Chondrocyte (in vitro differentiated cells): ENCODE data around the gene ARHGAP15. TPM values are rescaled to one million over a fixed set of nuclear protein-coding genes. Genes with fewer than 3 reads are reported as not detected.

Experiments
- DNase-seq: peaks from one replicate; pipeline ENCODE4 v3.0.0; 2021; ENCODE audit warnings: mixed read lengths, low spot score
- H3K27ac Mint-ChIP-seq: one replicate; pipeline ENCODE4 v1.8.0; 2021; ENCODE audit warnings: mild to moderate bottlenecking, moderate library complexity, mixed read lengths; ENCODE audit not compliant: unreplicated experiment
- H3K27me3 Mint-ChIP-seq: 2 replicates; pipeline ENCODE4 v1.8.0; 2021; ENCODE audit warnings: low read depth, mixed read lengths
- H3K36me3 Mint-ChIP-seq: 2 replicates; pipeline ENCODE4 v1.8.0; 2021; ENCODE audit warnings: low read depth, mixed read lengths
- H3K4me1 Mint-ChIP-seq: 2 replicates; pipeline ENCODE4 v1.8.0; 2021; ENCODE audit warnings: low read depth, mild to moderate bottlenecking, mixed read lengths
- H3K4me3 Mint-ChIP-seq: one replicate; pipeline ENCODE4 v1.8.0; 2021; ENCODE audit warnings: mild to moderate bottlenecking, moderate library complexity, mixed read lengths; ENCODE audit not compliant: unreplicated experiment
- H3K9me3 Mint-ChIP-seq: 2 replicates; pipeline ENCODE4 v1.8.0; 2021; ENCODE audit warnings: low read depth, mixed read lengths
- total RNA-seq: library from RNA; stranded (reverse); gene quantifications from 3 replicates; pipeline ENCODE4 v1.2.1, GENCODE V29; 2021
- TF ChIP-seq, protein P1 (sequence below): fragments of 200-600 bp; sonication (generic); IDR thresholded peaks from 2 replicates; pipeline ENCODE4 v1.5.0; 2021; ENCODE audit warnings: antibody characterized with exemption, mild to moderate bottlenecking, moderate library complexity

ARHGAP15 gene
- total RNA-seq, 1 donor from 2014 or later: 0.42 TPM

DNA sequence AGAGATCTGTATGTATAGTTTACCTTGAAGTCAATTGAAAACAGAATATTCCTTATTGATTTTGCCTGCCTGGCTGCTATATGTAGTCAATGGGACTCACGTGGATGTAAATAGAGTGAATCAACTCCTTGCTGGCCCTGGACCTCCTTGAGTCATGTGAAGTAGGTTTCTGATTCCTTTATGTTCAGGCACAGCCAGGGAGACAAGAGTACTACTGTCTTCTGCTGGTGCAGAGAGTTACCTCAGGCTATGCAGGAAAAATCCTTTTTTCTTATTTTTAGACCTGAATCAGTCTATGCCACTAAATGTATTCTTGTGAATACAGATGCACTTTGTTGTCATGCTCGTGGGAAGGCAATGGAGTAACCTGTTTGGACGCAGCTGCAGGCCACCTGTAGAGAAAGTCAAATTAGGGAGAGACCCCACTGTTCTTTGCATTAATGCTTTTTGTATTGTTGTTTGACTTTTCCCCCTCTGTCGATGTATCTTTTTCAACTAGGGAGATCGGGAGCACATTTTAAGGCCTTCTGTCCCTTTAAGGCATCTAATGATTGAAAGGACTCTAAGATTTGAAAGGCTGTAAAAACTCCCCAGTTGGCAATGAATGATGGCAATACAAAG is 473.9 kb downstream of the ARHGAP15 start:
- Mint-ChIP-seq H3K4me3 (no peak overlapping the region), H3K27ac (no peak overlapping the region), H3K4me1 (peaks cover 37% of the 10 kb centered on the region)

DNA sequence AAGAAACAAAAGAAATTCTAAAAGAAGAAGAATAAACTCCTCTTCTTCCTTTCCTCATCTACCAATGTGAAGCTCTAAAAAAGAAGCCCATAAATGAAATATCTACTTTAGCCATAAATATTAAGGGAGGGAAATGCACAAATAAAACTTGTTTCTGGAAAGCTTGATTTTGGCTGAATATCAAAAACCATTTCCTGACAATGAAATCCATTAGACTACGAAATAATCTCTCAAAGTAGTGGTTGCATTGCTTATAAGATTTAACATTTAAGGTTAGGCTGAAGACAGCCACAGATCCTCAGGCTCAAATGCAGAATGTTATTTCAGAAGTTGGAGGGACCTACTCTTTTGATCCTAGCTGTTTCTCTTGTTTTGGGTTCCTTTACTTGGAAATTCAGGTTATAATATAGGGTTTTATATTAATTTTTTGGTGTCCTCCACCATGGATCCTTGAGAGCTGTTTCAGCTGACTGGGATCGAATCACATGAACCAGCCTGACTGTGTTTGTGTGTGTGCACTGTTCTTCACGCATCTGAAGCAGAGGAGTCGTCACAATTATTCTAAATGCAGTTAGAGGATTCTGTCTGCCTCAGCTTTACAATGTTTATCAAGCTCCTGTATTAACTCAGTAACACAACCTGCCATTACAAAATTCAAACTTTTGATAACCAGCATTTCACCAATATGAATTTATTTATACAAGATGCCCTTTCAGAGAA is 474.8 kb downstream of the ARHGAP15 start:
- no peaks in the 10 kb centered on the region for H3K36me3 Mint-ChIP-seq
- no peaks in the 10 kb centered on the region for H3K9me3 Mint-ChIP-seq
- DNase-seq: no peak
- H3K27me3 Mint-ChIP-seq: no peaks in the 10 kb centered on the region
- no peak overlapping the region for H3K4me3 Mint-ChIP-seq
- peaks cover 37% of the 10 kb centered on the region for H3K4me1 Mint-ChIP-seq
- no peak overlapping the region for H3K27ac Mint-ChIP-seq
- TF ChIP-seq, protein P1, sequence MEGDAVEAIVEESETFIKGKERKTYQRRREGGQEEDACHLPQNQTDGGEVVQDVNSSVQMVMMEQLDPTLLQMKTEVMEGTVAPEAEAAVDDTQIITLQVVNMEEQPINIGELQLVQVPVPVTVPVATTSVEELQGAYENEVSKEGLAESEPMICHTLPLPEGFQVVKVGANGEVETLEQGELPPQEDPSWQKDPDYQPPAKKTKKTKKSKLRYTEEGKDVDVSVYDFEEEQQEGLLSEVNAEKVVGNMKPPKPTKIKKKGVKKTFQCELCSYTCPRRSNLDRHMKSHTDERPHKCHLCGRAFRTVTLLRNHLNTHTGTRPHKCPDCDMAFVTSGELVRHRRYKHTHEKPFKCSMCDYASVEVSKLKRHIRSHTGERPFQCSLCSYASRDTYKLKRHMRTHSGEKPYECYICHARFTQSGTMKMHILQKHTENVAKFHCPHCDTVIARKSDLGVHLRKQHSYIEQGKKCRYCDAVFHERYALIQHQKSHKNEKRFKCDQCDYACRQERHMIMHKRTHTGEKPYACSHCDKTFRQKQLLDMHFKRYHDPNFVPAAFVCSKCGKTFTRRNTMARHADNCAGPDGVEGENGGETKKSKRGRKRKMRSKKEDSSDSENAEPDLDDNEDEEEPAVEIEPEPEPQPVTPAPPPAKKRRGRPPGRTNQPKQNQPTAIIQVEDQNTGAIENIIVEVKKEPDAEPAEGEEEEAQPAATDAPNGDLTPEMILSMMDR: no peak

More for the DNA sequence above, 473.9 kb downstream of the ARHGAP15 start:
- no peaks in the 10 kb centered on the region for H3K9me3 Mint-ChIP-seq
- H3K27me3 Mint-ChIP-seq: no peaks in the 10 kb centered on the region
- TF ChIP-seq, protein P1: no peak
- no peaks in the 10 kb centered on the region for H3K36me3 Mint-ChIP-seq
- DNase-seq: no peak

DNA sequence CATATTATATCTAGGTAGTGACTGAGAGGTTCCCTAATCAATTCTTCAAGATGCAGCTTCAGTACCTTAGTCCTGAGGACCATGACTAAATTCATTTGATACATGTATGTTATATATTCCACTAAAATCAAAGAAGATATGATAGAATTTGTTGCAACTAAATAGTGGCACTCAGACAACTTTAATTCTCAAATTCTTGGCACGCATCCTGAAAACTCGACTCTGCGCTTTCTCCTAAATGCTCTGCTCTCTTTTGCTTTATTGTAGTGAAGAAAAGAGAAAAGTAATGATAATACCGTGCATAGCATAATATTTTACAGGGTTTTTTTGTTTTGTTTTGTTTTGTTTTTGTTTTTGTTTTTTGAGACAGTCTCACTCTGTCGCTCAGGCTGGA is 475.3 kb downstream of the ARHGAP15 start:
- Mint-ChIP-seq H3K4me1 (peaks cover 33% of the 10 kb centered on the region), H3K36me3 (no peaks in the 10 kb centered on the region), H3K4me3 (no peak overlapping the region), H3K27me3 (no peaks in the 10 kb centered on the region), H3K9me3 (no peaks in the 10 kb centered on the region), H3K27ac (no peak overlapping the region)
- TF ChIP-seq, protein P1: no peak
- DNase-seq: no peak

DNA sequence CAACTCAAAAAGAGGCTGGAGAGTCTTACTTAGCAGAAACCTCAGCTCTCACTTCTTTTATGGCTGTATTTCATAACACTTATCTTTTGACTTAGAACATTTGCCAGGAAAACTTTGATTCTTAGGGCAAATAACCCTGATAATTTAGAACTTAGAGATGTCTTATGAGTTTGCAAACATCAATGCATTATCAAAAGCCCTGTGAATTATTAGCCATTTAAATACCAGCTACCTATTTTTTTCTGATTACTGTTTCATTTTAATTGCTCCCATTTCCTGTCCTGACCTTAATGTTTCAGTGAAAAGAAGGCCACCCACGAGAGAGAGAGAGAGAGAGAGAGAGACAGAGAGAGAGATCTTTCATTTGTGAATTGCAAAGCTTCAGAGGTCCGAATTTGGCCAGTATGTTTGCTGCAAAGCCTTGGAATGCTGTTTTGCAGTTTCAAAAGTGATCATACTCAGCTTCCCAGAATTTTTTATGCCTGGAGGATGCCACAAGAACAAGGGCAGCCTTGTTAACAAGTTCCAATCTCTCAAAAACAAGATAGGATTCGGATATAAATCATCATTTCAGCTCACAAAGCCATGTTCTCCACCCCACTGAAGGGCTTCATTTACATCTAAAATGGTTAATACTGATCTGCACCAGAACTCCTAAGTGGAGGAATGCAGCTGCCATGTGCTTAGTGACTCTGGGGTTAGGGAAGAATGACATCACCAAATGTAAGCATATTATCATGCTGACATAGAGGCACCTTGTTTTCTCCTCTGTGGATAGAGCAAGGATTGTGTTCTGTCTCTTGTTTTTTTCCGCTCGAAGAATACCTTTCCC is 478.2 kb downstream of the ARHGAP15 start:
- Mint-ChIP-seq H3K4me3 (no peak overlapping the region), H3K4me1 (peaks cover 23% of the 10 kb centered on the region)
- DNase-seq: no peak

DNA sequence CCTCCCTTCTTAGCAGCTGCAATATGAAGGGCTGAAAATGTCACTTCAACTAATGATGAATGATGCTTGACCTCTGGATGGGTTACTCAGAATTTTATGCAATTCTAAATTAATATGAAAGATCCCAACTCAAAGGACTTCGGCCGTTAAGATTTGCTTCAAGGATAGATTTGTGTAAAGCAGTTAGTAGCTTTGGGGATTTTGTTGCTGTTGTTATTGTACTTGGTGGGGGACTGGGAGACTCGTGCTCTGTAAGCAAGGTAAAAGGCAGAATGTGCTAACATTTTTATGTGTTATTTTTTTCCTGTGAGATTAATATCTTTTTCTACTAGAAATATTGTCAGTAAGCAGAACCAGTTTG is 478.8 kb downstream of the ARHGAP15 start:
- no peak overlapping the region for H3K27ac Mint-ChIP-seq
- DNase-seq: no peak
- no peak overlapping the region for H3K4me3 Mint-ChIP-seq
- H3K9me3 Mint-ChIP-seq: no peaks in the 10 kb centered on the region
- H3K27me3 Mint-ChIP-seq: no peaks in the 10 kb centered on the region
- no peaks in the 10 kb centered on the region for H3K36me3 Mint-ChIP-seq
- H3K4me1 Mint-ChIP-seq: peaks cover 23% of the 10 kb centered on the region
- TF ChIP-seq, protein P1: no peak

More for the DNA sequence above, 478.2 kb downstream of the ARHGAP15 start:
- H3K9me3 Mint-ChIP-seq: no peaks in the 10 kb centered on the region
- H3K27me3 Mint-ChIP-seq: no peaks in the 10 kb centered on the region
- no peaks in the 10 kb centered on the region for H3K36me3 Mint-ChIP-seq
- H3K27ac Mint-ChIP-seq: no peak overlapping the region
- TF ChIP-seq, protein P1: no peak
